ENCODE measurements around the gene ZFP36. TPM values are rescaled to one million over a fixed set of nuclear protein-coding genes. Genes with fewer than 3 reads are reported as not detected.
"Not testable (repeated sequence)": the region's sequence is repeated elsewhere in the genome, so short reads cannot be mapped to it uniquely, and the experiment has no call there.

The ZFP36 gene
- total RNA-seq, 6 donors from 2014 or later: 195 to 525 (median 238) TPM

GRCh38 chr19:39449116-39449797 lies 42.6 kb downstream of the ZFP36 start:
- ATAC-seq (ENCODE audit: low FRiP score in 2 of 2): no peak
- H3K4me3 ChIP-seq: no peak overlapping the region
- H3K27me3 ChIP-seq: no peaks in the 10 kb centered on the region
- H3K27ac ChIP-seq: no peak overlapping the region
- 71 to 80% methylated on average over 8 of the region's 8 CpGs for WGBS, 2 donors
- H3K9me3 ChIP-seq: no peaks in the 10 kb centered on the region
- DNase-seq: no peak
- peaks cover 34 to 56% (median 38%) of the 10 kb centered on the region in 4 donors for H3K4me1 ChIP-seq
- H3K36me3 ChIP-seq: peaks cover 5 to 47% (median 13%) of the 10 kb centered on the region in 4 donors
- TF ChIP-seq EP300 (IDR thresholded peaks at IDR 0.05) (no peak), CTCF (IDR thresholded peaks at IDR 0.05) (no peak), POLR2A (IDR thresholded peaks at IDR 0.05) (no peak), POLR2AphosphoS5 (IDR thresholded peaks at IDR 0.05) (no peak)

GRCh38 chr19:39451257-39451656 lies 44.6 kb downstream of the ZFP36 start:
- not testable (repeated sequence) for H3K27me3 ChIP-seq; H3K9me3 ChIP-seq; H3K27ac ChIP-seq; ATAC-seq (ENCODE audit: low FRiP score in 2 of 2); DNase-seq; H3K4me3 ChIP-seq
- Histone ChIP-seq H3K4me1 (peaks cover 30 to 47% (median 32%) of the 10 kb centered on the region in 4 donors), H3K36me3 (peaks cover 9 to 65% (median 25%) of the 10 kb centered on the region in 4 donors)
- 95 to 97% methylated on average over 8 of the region's 8 CpGs for WGBS, 2 donors

Small RNA genes lying within 50 kb of the gene (small RNA-seq; reads per million reads assigned to genes)
- gene MIR4530: 0 to 0.11 (median 0) reads per million in 4 donors
- gene RN7SL566P: 0 reads per million in 4 donors

Other genes starting within 250 kb of the ZFP36 start
- gene NCCRP1, start 209.9 kb upstream of the ZFP36 start, total RNA-seq: under 1 TPM in 1 of 6 donors, not detected in 5; 0.47 TPM
- gene SYCN, start 202.6 kb upstream of the ZFP36 start, total RNA-seq: 1 to 10 TPM in 1 of 6 donors, under 1 TPM in 1, not detected in 4; 0.83 to 1.3 TPM
- not detected for gene IFNL3, start 161.8 kb upstream of the ZFP36 start, total RNA-seq
- not detected for gene IFNL4, start 158.0 kb upstream of the ZFP36 start, total RNA-seq
- not detected for gene IFNL2, start 138.5 kb upstream of the ZFP36 start, total RNA-seq
- not detected for gene IFNL1, start 110.4 kb upstream of the ZFP36 start, total RNA-seq
- gene LRFN1, start 86.0 kb upstream of the ZFP36 start, total RNA-seq: 1 to 10 TPM in 5 of 6 donors, under 1 TPM in 1; 0.69 to 5.0 (median 1.8) TPM
- gene GMFG, start 70.8 kb upstream of the ZFP36 start, total RNA-seq: 100 to 1,000 TPM in 2 of 6 donors, 10 to 100 TPM in 4; 23.0 to 163 (median 75.3) TPM
- gene SAMD4B, start 64.4 kb upstream of the ZFP36 start, total RNA-seq: 100 to 1,000 TPM in 2 of 6 donors, 10 to 100 TPM in 4; 57.7 to 125 (median 79.3) TPM
- gene PAF1, start 15.7 kb upstream of the ZFP36 start, total RNA-seq: 10 to 100 TPM; 28.6 to 48.0 (median 35.4) TPM
- gene MED29, start 15.5 kb upstream of the ZFP36 start, total RNA-seq: 10 to 100 TPM; 18.9 to 51.1 (median 33.7) TPM
- gene PLEKHG2, start 5.8 kb downstream of the ZFP36 start, total RNA-seq: 10 to 100 TPM; 15.8 to 48.1 (median 29.0) TPM
- gene RPS16, start 29.1 kb downstream of the ZFP36 start, total RNA-seq: 1,000 to 10,000 TPM in 4 of 6 donors, 100 to 1,000 TPM in 2; 634 to 2,303 (median 1,625) TPM
- gene SUPT5H, start 38.7 kb downstream of the ZFP36 start, total RNA-seq: 100 to 1,000 TPM in 4 of 6 donors, 10 to 100 TPM in 2; 94.9 to 183 (median 111) TPM
- gene TIMM50, start 74.0 kb downstream of the ZFP36 start, total RNA-seq: 10 to 100 TPM; 47.8 to 80.9 (median 54.4) TPM
- gene DLL3, start 92.1 kb downstream of the ZFP36 start, total RNA-seq: not detected
- not detected for gene SELENOV, start 108.3 kb downstream of the ZFP36 start, total RNA-seq
- gene EID2B, start 126.0 kb downstream of the ZFP36 start, total RNA-seq: 1 to 10 TPM; 1.2 to 6.3 (median 2.4) TPM
- gene EID2, start 133.3 kb downstream of the ZFP36 start, total RNA-seq: 10 to 100 TPM in 5 of 6 donors, 1 to 10 TPM in 1; 9.4 to 24.2 (median 16.2) TPM
- not detected for gene LGALS13, start 195.7 kb downstream of the ZFP36 start, total RNA-seq
- gene LGALS16, start 249.1 kb downstream of the ZFP36 start, total RNA-seq: not detected

All from upper lobe of left lung (tissue), 6 donors.